ENCODE data around the gene GALNTL6.
"Not testable (repeated sequence)": the region's sequence is repeated elsewhere in the genome, so short reads cannot be mapped to it uniquely, and the experiment has no call there.

The GALNTL6 gene

GRCh38 chr4:172874944-172875343 is 1061.7 kb downstream of the GALNTL6 start:
- no peaks in the 10 kb centered on the region for H3K4me1 Mint-ChIP-seq (ENCODE audit: low read depth)
- H3K4me3 Mint-ChIP-seq, result no peak overlapping the region
- H3K9me3 Mint-ChIP-seq (ENCODE audit: low read depth), result no peaks in the 10 kb centered on the region
- no peak overlapping the region for H3K27ac Mint-ChIP-seq
- peaks cover 2% of the 10 kb centered on the region for H3K27me3 Mint-ChIP-seq
- H3K36me3 Mint-ChIP-seq, result no peaks in the 10 kb centered on the region

GRCh38 chr4:172876394-172876793 is 1063.2 kb downstream of the GALNTL6 start:
- Mint-ChIP-seq H3K27me3 (peaks cover 2% of the 10 kb centered on the region), H3K4me1 (ENCODE audit: low read depth) (no peaks in the 10 kb centered on the region), H3K4me3 (no peak overlapping the region), H3K36me3 (no peaks in the 10 kb centered on the region), H3K27ac (no peak overlapping the region), H3K9me3 (ENCODE audit: low read depth) (no peaks in the 10 kb centered on the region)

GRCh38 chr4:172881645-172882044 is 1068.4 kb downstream of the GALNTL6 start:
- H3K4me3 Mint-ChIP-seq, result no peak overlapping the region
- no peak overlapping the region for H3K27ac Mint-ChIP-seq
- H3K27me3 Mint-ChIP-seq, result no peaks in the 10 kb centered on the region
- H3K4me1 Mint-ChIP-seq (ENCODE audit: low read depth), result no peaks in the 10 kb centered on the region
- peaks cover 3% of the 10 kb centered on the region for H3K9me3 Mint-ChIP-seq (ENCODE audit: low read depth)
- H3K36me3 Mint-ChIP-seq, result no peaks in the 10 kb centered on the region

GRCh38 chr4:172887358-172887757 is 1074.2 kb downstream of the GALNTL6 start:
- not testable (repeated sequence) for H3K4me3 Mint-ChIP-seq; H3K36me3 Mint-ChIP-seq; H3K27me3 Mint-ChIP-seq; H3K27ac Mint-ChIP-seq; H3K4me1 Mint-ChIP-seq (ENCODE audit: low read depth)
- peaks cover 13% of the 10 kb centered on the region for H3K9me3 Mint-ChIP-seq (ENCODE audit: low read depth)

- Mint-ChIP-seq H3K9me3 (ENCODE audit: low read depth) (peaks cover 13% of the 10 kb centered on the region), H3K36me3 (no peaks in the 10 kb centered on the region), H3K27me3 (no peaks in the 10 kb centered on the region), H3K4me3 (no peak overlapping the region), H3K4me1 (ENCODE audit: low read depth) (no peaks in the 10 kb centered on the region), H3K27ac (no peak overlapping the region)
Observed at GRCh38 chr4:172887959-172888358, 1074.8 kb downstream of the GALNTL6 start.

DNA sequence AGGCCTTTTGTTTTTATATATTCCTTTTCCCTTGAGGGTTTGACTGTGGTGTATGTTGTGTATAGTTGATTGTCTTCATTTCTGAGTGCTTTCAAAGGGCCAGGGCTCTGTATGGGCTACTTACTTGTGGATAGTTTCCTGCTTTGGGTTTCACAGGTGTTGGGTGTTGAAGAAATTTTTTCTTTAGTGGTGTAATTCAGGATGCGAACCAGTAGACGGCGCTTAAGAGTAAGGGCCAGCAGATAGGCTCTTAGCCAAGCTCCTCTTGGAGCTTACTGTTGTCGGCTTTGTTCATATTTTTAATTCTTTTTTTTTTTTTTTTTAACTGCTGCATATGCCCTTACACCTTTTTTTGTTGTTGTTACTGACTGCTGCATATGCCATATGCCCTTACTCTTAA is 1079.1 kb downstream of the GALNTL6 start:
- H3K9me3 Mint-ChIP-seq (ENCODE audit: low read depth), result peaks cover 20% of the 10 kb centered on the region
- H3K4me3 Mint-ChIP-seq, result no peak overlapping the region
- no peaks in the 10 kb centered on the region for H3K36me3 Mint-ChIP-seq
- no peaks in the 10 kb centered on the region for H3K4me1 Mint-ChIP-seq (ENCODE audit: low read depth)
- peaks cover 2% of the 10 kb centered on the region for H3K27me3 Mint-ChIP-seq
- no peak overlapping the region for H3K27ac Mint-ChIP-seq

DNA sequence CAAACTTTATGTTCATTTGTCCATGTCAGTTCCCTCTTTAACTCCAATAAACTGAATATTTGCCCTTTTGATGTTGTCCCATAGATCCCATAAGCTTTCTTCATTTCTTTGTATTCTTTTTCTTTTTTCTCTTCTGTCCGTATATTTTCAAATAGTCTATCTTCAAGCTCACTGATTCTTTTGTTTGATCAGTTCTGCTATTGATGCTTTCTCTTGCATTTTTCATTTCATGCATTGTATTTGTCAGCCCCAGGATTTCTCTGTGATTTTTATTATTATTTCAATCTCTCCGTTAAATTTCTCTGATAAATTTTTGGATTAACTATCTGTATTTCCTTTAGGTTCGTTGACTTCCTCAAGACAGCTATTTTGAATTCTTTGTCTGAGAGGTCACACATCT is 1082.5 kb downstream of the GALNTL6 start:
- H3K4me1 Mint-ChIP-seq (ENCODE audit: low read depth), result no peaks in the 10 kb centered on the region
- peaks cover 4% of the 10 kb centered on the region for H3K27me3 Mint-ChIP-seq
- no peaks in the 10 kb centered on the region for H3K36me3 Mint-ChIP-seq
- H3K4me3 Mint-ChIP-seq, result no peak overlapping the region
- H3K9me3 Mint-ChIP-seq (ENCODE audit: low read depth), result peaks cover 12% of the 10 kb centered on the region
- H3K27ac Mint-ChIP-seq, result no peak overlapping the region

GRCh38 chr4:172897046-172897445 is 1083.8 kb downstream of the GALNTL6 start:
- H3K4me3 Mint-ChIP-seq, result no peak overlapping the region
- peaks cover 4% of the 10 kb centered on the region for H3K27me3 Mint-ChIP-seq
- H3K27ac Mint-ChIP-seq, result no peak overlapping the region
- no peaks in the 10 kb centered on the region for H3K36me3 Mint-ChIP-seq
- H3K4me1 Mint-ChIP-seq (ENCODE audit: low read depth), result no peaks in the 10 kb centered on the region
- H3K9me3 Mint-ChIP-seq (ENCODE audit: low read depth), result peaks cover 7% of the 10 kb centered on the region

- H3K27me3 Mint-ChIP-seq, result peaks cover 4% of the 10 kb centered on the region
- no peaks in the 10 kb centered on the region for H3K36me3 Mint-ChIP-seq
- peaks cover 7% of the 10 kb centered on the region for H3K9me3 Mint-ChIP-seq (ENCODE audit: low read depth)
- H3K4me1 Mint-ChIP-seq (ENCODE audit: low read depth), result no peaks in the 10 kb centered on the region
- no peak overlapping the region for H3K4me3 Mint-ChIP-seq
- no peak overlapping the region for H3K27ac Mint-ChIP-seq
Observed at GRCh38 chr4:172898715-172899114, 1085.5 kb downstream of the GALNTL6 start.

DNA sequence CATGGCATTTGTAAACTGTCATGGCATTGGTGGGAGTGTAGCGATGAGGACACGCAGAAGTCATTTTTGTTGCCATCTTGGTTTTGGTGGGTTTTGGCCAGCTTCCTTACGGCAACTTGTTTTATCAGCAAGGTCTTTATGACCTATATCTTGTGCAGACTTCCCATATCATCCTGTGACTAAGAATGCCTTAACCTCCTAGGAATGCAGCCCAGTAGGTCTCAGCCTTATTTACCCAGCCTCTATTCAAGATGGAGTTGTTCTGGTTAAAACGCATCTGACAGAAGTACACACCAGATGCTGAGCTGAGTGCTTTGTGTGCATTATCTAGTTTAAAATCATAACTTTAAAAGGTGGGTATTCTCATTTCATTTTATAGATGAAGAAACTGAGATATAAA is 1086.7 kb downstream of the GALNTL6 start:
- peaks cover 5% of the 10 kb centered on the region for H3K27me3 Mint-ChIP-seq

DNA sequence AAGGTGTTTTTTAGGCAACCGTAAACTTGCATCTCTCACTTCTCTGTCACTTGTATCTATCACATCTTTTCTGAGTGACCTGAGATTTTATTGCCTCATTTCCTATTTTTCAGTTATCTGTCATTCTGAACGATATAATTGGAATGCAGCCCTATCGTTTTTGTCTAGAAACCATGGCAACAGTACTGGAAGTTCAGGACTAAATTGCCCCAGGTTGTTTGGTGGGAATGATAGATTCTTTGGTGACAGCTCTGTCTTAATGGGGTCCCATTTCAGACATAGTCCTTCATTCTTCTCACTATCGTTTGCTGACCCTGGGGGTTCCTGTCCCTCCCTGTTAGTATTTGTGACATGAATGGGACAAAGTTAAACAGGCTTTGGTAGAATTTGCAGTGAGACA is 1087.7 kb downstream of the GALNTL6 start:
- no peak overlapping the region for H3K4me3 Mint-ChIP-seq
- no peaks in the 10 kb centered on the region for H3K36me3 Mint-ChIP-seq
- H3K27ac Mint-ChIP-seq, result no peak overlapping the region
- peaks cover 1% of the 10 kb centered on the region for H3K9me3 Mint-ChIP-seq (ENCODE audit: low read depth)
- H3K27me3 Mint-ChIP-seq, result peaks cover 8% of the 10 kb centered on the region
- H3K4me1 Mint-ChIP-seq (ENCODE audit: low read depth), result no peaks in the 10 kb centered on the region

More for the DNA sequence above, 1086.7 kb downstream of the GALNTL6 start:
- Mint-ChIP-seq H3K4me3 (no peak overlapping the region), H3K4me1 (ENCODE audit: low read depth) (no peaks in the 10 kb centered on the region), H3K9me3 (ENCODE audit: low read depth) (peaks cover 7% of the 10 kb centered on the region), H3K27ac (no peak overlapping the region), H3K36me3 (no peaks in the 10 kb centered on the region)

GRCh38 chr4:172912468-172912867 is 1099.3 kb downstream of the GALNTL6 start:
- not testable (repeated sequence) for H3K27me3 Mint-ChIP-seq; H3K36me3 Mint-ChIP-seq; H3K9me3 Mint-ChIP-seq (ENCODE audit: low read depth); H3K4me1 Mint-ChIP-seq (ENCODE audit: low read depth); H3K27ac Mint-ChIP-seq; H3K4me3 Mint-ChIP-seq

GRCh38 chr4:172917403-172917802 is 1104.2 kb downstream of the GALNTL6 start:
- not testable (repeated sequence) for H3K4me1 Mint-ChIP-seq (ENCODE audit: low read depth); H3K27ac Mint-ChIP-seq; H3K27me3 Mint-ChIP-seq; H3K36me3 Mint-ChIP-seq; H3K4me3 Mint-ChIP-seq; H3K9me3 Mint-ChIP-seq (ENCODE audit: low read depth)

GRCh38 chr4:172919269-172919668 is 1106.1 kb downstream of the GALNTL6 start:
- Mint-ChIP-seq H3K9me3 (ENCODE audit: low read depth) (no peaks in the 10 kb centered on the region), H3K4me1 (ENCODE audit: low read depth) (no peaks in the 10 kb centered on the region), H3K27me3 (no peaks in the 10 kb centered on the region), H3K27ac (no peak overlapping the region), H3K4me3 (no peak overlapping the region), H3K36me3 (no peaks in the 10 kb centered on the region)

GRCh38 chr4:172927096-172927814 is 1114.1 kb downstream of the GALNTL6 start:
- Mint-ChIP-seq H3K36me3 (no peaks in the 10 kb centered on the region), H3K27ac (no peak overlapping the region), H3K4me3 (no peak overlapping the region), H3K9me3 (ENCODE audit: low read depth) (no peaks in the 10 kb centered on the region), H3K4me1 (ENCODE audit: low read depth) (no peaks in the 10 kb centered on the region), H3K27me3 (peaks cover 13% of the 10 kb centered on the region)

- no peak overlapping the region for H3K27ac Mint-ChIP-seq
- H3K27me3 Mint-ChIP-seq, result peaks cover 15% of the 10 kb centered on the region
- no peak overlapping the region for H3K4me3 Mint-ChIP-seq
- H3K36me3 Mint-ChIP-seq, result no peaks in the 10 kb centered on the region
- H3K9me3 Mint-ChIP-seq (ENCODE audit: low read depth), result no peaks in the 10 kb centered on the region
- H3K4me1 Mint-ChIP-seq (ENCODE audit: low read depth), result no peaks in the 10 kb centered on the region
Observed at GRCh38 chr4:172928347-172928746, 1115.1 kb downstream of the GALNTL6 start.
